RPMI8226 (cell line): ENCODE results near the gene EOLA1.
"Not testable (repeated sequence)": the region's sequence is repeated elsewhere in the genome, so short reads cannot be mapped to it uniquely, and the experiment has no call there.

ENCODE experiments used
- DNase-seq: peaks from one replicate; pipeline ENCODE4 v3.0.0-alpha.2; 2015

EOLA1 gene

DNA sequence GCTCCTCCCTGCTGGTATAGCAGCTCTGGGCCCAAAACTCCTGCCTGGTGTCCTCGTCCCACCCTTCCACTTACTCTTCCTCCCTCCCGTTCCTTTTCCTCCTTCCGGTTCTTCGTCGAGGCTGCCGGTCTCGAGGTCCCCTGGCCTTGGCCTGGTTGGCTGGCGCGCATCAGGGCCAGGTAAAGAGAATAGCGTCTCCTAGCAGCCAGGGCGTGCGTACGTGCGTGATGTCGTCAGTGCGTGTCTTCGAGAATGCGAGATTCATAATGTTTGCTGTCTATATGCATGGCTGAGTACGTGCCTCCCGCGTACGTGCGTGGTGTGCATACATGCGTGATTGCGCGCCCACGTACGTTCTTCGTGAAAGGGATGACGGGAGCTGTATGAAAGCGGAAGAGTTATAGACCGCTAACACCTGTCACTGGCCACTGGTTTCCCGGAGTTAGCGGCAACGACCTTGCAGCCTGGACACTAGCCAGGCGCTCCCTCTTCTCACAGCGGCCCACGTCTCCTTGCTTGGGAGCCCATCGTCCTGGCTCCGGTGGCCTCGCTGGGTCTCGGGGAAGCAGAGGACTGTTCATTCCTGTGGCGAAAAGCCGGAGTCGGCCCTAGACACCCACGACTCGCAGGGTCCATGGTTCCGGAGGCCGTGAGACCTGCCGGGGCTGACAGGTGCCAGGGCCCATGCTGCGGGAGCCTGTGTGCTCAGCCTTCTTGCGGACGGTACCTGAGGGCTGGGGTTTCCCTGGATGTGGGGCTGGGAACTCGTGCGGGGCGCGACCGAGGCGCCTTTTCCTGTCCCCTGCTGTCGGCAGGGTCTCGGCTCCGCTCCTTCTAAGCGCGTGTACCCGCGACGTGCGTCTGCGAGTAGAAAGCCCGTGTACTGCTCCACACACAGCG, at the start of gene EOLA1:
Gene EOLA1, plus strand, starts transcription at position 392 of the 900 bp plus-strand sequence. CDS start 4,619 bp downstream, outside the sequence.
- DNase-seq: peak; percentile 98

DNA sequence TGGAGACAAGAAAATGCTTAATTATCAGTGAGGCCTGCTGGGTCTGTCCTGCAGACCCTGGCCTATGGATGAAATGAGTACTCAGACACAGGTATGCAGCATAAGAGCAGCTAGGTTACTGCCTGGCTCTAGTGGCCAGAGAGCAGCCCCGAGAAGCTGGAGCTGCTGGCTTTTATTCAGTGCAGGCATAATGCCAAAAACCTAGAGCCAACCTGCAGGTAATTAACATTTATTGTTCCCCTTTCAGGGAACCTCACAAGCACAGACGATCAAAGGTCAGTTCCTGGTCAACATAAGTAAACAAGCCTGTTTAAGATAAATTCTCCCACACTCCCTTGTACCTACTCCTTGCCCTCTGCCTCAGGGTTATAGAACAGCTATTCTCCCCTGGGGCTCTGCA, 49.0 kb upstream of the EOLA1 start:
- peak; percentile 47 for DNase-seq

DNA sequence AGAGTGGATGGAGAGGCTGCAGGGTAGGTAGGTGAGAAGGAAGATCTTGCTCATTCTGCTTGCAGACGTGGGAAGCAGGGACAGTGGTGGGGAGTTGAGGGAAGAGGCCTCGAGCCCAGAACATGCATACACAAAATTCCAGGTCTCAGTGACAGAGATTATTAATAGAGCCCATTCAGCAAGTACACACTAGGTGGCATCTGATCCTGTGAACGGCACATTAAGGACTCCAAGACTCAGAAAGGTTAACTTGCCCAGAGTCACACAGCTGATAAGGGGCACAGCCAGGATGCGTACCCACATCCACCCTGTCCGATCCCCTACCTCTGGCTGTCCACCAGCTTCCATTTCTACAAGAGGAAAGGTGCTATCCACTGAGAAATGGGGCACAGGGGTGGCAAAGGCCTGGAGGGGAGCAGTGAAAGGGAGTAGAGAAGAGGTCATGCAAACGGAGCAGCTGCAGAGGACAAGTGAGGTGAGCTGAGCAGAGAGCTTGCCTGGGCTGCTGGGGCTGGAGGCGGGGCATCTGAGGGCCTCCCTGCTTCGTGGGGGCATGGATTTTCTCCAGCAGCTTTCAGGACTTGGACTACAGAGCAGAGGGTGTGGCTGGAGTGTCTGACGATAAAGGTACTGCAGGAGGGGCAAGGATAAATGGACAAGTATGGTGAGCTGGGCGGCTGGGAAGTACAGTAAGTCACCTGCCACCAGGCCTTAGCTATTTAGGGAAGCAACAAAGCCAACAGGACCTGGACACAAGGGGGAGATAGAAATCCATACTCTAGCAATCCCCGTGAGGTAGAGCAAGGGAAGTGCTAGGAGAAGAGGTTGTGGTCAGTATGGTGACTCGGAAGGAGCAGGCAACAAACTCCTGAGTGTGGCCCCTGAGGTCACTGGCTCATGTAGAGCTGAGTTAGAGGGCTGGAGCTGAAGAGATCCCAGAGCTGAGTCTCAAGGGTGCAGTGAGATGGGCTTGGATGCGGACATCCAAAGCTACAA, 46.9 kb upstream of the EOLA1 start:
- no peak for DNase-seq

DNA sequence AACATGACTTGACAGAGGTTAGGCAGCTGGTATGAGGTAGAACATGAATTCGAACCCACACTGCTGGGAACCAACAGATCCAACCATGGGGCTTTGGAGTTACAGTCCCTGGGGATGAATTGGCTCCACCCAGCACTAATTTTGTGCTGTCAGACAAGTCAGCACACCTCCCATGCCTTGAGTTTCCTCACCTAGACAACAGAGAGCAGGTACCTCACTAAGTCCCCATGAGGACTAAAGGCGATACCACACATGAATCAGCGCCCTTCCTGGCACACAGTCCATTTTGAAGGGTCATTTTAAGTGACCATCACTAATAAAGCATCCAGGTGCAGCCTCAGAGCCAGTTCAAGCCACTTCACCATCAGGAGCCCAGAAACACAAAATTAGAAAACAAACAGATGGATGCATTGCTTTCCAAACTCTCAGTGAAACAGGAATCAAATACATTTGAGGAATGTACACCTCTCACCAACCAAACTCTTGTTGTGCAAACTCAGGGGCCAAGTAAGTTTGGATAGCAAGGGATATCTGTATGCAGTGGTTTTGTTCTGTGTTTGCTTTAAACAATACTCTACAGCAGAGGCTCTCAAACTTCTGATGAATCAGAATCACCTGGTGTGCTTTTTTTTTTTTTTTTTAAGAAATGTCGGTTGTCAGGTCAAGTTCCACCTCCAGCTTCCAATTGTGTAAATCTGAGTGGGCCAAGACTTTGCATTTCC, 45.8 kb upstream of the EOLA1 start:
- no peak for DNase-seq

DNA sequence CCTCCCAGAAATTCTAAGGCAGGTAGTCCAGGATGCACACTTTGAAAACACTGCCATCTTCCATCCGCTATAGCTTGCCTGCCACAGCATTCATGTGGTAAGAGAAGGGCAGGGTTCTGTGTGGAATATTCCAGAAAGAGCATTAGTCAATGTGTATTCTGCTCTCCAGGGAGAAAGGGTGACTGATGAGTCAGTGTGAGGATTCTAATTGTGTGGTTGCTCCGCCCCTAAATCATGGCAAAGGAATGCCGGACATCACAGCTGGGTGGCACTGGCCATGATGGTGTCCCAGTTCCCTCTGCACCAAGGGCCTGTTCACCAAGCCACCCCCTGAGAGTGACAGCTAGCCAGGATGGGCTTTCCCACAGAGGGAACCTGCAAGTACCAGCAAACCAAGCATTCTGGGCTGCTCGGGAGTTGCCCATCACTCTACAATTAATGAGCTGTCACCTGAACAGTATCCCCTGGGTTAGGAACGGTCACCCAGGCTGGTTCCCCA, 45.2 kb upstream of the EOLA1 start:
- no peak for DNase-seq

DNA sequence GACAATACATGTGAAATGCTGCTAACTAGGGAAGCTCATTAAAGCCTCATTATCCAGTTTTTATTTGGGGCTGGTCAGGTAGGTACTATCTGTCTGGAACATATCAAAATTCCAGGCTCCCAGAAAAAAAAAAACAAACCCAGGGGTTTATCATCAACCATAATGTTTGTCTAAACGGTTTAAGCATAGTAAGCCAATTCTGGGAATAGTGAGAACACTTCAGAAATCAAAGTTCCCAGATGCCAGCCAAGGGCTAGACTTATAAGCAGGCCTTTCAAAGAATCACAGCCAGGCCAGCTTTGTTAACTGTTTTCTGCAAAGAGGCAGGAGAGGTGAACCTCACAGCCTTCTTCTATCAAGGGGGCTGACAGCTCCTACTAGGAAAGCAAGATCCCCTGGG, 43.8 kb upstream of the EOLA1 start:
- DNase-seq: no peak

DNA sequence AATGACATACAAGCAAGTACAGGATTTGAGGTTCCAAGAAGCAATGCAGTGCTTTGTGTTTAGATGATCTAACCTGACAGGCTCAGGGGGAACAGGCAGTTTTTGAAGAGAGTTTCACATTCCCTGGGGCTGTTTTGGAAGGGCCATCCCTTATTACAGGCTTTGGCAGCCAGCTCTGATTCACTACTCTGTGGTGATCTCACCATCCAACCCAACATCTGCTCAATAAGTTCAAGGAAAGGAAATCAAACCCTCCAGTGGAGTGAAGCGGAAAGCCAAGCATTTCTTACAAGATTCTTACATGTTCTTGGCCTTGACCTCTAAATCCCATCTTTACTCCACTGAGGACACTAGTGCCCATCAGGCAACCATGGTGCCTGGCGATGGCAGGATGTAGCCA, 43.2 kb upstream of the EOLA1 start:
- no peak for DNase-seq

DNA sequence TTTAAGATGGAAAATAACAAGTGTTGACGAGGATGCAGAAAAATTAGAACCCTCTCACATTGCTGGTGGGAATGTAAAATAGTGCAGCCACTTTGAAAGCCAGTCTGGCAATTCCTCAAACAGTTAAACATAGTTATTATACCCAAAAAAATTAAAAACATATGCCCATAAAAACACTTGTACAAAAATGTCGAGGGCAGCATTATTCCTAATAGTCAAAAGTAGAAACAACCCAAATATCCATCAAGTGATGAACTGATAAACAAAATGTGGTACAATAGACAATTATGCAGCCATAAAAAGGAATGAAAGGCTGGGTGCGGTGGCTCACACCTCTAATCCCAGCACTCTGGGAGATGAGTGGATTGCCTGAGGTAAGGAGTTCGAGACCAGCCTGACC, 42.0 kb upstream of the EOLA1 start:
- DNase-seq: no peak

DNA sequence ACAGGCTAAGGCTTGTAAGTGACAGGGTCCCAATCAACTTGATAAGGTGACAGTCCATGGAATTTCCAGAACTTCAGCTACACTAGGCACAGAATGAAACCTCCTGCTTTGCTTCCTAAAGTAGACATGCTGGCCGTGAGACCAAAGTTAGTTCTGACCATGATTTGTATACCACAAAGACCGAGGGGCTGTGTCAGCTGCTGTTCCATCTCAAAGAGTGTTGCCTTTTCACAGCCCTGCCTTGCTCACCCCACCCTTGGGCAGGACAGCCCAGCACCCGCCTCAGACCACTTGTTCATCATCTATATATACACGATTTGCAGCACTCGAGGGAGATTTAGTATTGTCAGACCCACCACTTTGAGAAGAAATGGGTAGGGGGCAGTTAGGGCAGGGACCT, 41.0 kb upstream of the EOLA1 start:
- DNase-seq: no peak

DNA sequence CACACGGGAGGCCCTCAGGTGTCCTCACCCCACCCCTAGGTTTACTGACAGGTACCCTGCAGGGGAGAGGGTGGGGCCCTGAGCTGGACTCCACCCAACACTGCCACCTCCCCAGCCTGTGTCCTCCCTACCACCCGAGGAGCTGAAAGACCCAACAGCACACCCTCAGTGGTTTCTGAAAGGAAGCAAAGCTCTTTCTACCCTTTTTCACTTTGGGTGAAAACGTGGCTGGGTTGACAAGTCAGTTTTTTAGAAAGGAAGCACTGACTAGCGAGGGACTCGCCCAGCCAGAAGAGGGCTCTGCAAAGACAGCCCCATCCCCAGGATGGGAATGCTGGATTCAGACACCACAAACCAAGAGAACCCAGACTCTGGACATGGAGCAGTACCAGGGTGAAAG, 37.9 kb upstream of the EOLA1 start:
- DNase-seq: not testable (repeated sequence)

DNA sequence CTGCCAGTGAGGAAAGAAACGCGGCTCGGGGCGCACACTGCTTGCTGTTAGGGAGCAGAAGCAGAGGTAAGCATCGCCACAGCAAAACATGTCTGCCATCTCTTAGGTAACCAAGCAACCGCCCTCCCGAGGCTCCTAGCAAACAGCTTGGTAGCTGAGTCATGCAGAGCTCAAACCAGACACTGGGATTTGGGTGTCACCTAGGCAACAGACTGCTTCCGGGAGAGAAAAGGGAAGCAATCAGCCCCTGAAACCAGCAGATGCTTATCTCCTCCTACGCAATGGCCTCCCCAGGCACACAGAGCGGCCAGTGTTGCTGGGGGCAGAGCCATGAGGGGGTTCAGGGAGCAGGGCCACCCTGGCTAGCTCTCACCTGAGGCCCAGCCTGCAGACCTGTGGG, 37.4 kb upstream of the EOLA1 start:
- DNase-seq: peak; percentile 61

DNA sequence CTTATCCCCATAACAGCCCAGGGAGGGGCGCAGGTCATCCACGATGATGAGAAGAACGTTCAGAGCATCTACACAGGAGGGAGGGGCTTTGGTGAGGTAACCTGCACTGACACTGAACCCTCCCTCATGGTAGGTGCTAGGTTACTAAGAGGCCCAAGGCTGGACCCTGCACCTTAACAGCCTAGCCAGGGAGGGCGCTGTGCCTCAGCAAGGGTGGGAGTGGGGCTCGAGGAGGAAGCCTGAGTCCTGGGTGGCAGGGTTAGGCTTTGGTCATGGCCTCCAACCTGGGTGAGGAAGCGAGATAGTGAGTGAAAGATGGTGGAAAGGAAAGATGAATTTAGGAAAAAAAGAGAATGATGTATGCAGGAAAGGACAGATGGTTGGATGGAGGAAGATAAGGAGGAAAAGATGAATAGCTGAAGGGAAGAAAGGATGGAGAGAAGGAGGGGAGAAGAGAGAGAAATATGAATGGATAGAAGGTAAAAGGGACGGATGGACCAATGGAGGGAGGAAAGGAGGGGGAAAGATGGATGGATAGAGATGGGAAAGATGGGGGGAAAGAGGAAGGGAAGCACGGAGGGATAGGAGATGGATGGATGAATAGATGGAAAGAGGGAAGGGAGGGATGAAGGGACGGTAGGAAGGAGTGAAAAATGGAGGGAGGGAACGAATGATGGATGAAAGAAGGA, 36.4 kb upstream of the EOLA1 start:
- peak; percentile 71 for DNase-seq

DNA sequence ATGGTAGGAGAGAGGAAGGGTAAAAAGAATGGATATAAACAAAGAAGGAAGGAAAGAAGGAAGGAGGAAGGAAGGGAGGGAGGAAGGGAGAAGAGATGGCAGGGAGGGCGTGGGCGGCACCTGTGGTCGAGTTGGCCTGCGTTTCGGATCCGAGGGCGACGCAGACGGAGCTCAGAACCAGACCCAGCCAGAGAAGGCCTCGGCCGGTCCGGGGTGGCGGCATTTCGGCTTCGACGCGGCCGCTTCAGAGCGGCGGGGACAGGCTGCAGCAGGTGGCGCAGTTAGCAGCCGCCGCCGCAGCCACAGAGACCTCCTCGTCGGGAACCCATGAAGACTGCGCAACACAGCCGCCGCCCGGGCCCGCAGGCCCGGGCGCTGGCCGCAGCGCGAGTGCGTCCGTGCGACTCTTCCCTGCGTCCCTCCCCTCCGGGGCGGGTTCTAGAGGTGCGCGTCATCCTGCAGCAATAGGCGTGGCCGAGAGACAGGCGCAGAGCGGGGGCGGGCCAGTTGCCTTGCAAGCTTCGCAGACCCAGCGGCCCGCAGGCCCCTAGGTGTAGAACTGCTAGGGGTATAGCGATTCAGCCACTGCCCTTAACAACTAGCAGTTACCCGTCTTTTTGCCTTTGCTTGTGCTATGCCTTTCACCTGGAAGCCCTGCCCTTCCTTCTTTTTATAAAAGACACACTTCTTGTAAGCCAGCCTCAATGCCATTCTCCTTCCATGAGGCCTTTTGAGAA, 35.7 kb upstream of the EOLA1 start, which contains the start of gene IDS:
Gene IDS, minus strand, starts transcription at position 392 of the 737 bp plus-strand sequence. Its CDS starts 169 bp downstream, at position 223.
- peak; percentile 94 for DNase-seq

DNA sequence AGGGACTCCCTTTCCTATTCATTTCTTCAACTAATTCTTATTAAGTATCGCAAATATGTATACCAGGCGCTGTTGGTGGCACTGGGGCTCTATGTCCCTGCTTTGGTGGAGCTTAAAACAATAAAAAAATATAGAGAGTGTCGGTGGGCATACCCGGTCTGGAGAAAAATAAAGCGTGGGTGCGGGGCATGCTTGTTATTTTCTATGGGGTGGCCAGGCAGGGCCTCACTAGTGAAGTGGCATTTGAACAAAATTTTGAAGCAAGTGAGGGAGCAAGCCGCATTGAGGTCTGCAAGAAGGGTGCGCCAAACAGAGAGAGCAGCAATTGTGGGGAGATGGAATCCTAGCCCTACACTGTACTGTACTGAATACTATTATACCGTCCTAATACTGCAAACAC, 35.1 kb upstream of the EOLA1 start:
- DNase-seq: no peak

DNA sequence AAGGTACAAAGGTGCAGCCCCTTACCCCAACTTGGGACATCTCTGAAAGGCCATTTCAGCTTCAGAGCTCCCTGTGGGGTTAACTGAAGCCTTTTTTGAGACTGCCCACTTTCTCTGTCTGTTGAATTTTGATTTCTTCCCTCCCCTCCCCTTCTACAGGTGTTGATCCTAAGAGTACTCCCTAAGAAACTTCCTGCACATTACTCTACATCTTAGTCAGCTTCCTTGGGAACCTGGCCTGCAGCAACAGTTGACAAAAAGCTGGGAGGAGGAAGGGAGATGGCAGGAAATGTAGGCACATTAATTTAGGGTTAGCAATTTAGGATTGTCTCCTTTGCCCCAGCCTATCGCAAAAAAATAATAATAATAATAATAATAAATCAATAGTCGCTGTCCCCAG, 34.5 kb upstream of the EOLA1 start:
- no peak for DNase-seq

DNA sequence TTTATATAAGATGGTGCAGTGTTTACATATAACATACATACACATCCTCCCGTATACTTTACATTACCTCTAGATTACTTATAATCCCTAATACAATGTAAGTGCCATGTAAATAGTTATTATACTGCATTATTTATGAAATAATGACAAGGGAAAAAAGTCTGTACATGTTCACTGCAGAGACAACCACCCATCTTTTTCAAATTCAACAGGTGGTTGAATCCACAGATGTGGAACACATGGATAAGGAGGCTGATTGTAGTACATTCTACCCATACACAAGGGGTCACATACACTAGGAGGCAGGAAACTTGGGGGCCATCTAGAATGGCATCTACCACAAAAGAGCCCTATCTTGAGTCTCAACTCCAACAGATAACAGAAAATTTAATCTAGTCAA, 32.3 kb upstream of the EOLA1 start:
- no peak for DNase-seq

DNA sequence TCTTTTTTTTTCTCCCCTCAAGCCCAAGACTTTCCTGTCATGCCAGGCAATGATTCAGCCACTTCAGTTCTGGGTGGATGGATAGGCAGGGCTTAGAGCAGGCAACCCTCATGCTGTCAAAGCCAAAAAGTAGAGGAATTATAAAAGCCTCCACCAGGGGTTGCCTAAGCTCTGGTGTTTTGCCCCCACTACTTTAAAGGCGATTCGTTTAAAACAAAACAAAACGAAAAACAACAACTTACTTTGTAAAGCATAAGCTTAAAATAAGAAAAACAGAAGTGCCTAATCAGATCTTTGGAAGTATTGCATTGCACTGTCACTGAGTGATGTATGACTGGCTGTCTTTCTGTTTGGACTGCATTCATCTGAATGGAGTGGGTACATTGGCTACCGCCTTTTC, 30.4 kb upstream of the EOLA1 start:
- DNase-seq: no peak

DNA sequence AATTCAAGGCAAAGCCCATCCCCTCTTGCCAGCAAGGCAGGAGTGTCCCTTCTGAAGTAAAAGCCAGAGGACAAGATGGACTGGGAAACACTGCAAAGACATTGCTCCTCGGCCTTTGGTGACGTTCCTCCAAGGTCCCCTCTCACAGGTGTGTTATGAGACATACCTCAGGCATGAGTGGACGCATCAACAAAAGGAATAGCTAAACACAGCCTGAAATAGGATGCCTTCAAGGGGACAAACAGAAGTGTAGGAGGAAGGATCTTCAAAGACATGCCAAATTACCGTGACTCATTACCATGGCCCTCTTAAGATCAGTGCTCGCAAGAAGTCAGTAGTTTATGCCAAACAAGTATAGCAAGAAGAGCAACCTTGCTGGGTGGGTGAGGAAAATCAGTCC, 29.7 kb upstream of the EOLA1 start:
- no peak for DNase-seq

DNA sequence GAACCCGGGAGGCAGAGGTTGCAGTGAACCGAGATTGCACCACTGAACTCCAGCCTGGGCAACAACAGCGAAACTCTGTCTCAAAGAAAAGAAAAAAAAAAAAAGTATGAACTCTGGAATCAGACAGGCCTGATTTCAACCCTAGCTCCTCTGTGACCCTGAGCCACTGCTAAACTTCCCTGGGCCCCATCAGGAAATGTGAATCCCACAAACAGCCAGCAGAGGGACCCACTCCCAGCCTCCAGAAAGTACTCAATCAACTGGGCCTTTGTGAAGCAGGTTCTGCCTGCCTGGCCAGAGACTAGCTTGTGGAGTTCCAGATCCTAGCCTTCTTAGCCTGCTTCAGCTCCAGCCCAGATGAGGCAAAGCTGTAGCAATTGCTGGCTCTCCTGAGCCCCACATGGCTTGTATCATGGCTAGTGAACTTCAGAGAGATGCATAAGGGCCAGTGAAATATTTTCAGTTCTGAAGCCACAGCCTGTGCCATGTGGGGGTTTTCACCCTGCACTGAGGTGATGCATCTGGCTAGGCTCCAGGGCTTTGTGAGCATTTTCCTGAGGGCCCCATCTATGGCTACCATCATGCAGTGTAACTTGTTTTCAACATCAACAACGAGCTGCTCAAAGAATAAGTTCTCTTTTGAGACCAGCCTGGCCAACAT, 28.5 kb upstream of the EOLA1 start:
- peak; percentile 61 for DNase-seq

DNA sequence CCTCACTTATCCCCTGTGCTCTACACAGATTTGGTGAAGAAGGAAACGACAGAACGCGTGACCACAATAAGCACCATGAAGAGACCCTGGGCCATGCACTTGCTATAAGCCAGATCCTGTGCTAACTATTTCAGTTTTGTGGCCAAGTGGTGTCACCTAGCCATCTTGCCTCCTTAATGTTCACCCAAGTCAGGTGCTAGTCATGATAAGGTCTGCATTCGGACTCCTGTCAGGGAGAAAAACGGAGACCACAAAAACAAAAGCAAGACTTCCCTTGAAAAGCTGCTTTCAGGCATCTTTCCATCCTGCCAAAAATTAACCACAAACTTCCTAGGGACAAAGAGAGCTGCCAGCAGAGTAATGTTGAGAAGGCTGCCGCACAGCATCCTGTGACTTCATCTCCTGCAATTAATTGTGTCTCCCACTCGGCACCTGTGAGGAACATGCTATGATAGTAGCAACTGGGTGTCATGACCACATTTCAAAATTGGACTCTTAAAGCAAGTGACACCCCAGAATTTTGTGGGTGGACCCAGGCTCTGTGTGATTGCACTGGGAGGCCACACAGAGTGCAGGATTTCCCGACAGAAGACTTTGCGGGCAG, 26.9 kb upstream of the EOLA1 start:
- no peak for DNase-seq
